ENCODE measurements around the gene ITPR1. TPM values are rescaled to one million over a fixed set of nuclear protein-coding genes. Genes with fewer than 3 reads are reported as not detected.

Gene ITPR1
- total RNA-seq, 4 donors from 2014 or later: 56.1 to 71.2 (median 61.9) TPM

DNA sequence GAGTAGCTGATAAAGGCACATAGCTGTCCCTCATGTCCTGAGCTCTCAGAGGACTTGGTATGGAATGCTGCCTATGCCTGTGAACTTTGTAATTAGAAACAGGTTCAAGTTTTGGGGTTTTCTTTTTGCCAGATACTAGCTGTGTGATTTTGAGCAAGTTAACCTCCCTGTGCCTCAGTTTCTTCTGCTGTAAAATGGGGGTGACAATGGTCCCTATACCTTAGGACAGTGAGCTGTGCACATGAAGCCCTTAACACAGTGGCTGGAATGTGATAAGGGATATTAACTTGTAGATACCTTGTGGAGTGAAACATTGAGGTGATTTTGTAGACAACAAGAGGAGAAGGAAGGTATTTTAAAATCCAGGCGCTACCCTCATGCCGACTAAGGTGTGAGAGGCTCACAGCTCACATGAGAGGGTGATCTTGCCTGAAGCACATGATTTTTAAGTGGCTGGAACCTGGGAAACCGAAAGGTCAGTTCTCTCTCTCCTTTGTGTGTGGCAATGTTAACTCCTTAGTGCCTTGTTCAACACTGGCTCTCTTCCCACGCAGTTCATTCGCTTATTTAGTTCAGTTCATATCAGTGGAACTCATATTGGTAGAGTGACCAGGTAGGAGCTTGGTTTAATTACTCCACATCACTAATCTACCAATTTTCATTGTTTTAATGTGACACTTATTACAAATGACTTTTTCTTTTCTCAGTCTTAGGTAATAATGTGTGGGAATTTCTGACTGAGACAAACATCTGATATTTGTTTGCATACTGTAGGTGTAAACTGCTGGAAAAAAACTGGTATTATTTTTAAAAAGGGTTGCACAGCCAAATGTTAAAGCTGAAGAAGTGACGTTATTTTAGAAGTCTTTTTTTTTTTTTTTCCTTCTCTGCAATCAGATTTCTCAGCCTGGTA is 236.2 kb downstream of the ITPR1 start:
- Histone ChIP-seq H3K9me3 (no peaks in the 10 kb centered on the region), H3K4me1 (peaks cover 0 to 41% (median 3%) of the 10 kb centered on the region in 4 donors), H3K27ac (no peak overlapping the region), H3K36me3 (no peaks in the 10 kb centered on the region), H3K4me3 (no peak overlapping the region), H3K27me3 (no peaks in the 10 kb centered on the region)
- no peak for DNase-seq (ENCODE audit: low spot score in 2 of 2)
- TF ChIP-seq POLR2A (IDR thresholded peaks at IDR 0.05) (no peak), EP300 (IDR thresholded peaks at IDR 0.05) (no peak)
- TF ChIP-seq, protein P1, sequence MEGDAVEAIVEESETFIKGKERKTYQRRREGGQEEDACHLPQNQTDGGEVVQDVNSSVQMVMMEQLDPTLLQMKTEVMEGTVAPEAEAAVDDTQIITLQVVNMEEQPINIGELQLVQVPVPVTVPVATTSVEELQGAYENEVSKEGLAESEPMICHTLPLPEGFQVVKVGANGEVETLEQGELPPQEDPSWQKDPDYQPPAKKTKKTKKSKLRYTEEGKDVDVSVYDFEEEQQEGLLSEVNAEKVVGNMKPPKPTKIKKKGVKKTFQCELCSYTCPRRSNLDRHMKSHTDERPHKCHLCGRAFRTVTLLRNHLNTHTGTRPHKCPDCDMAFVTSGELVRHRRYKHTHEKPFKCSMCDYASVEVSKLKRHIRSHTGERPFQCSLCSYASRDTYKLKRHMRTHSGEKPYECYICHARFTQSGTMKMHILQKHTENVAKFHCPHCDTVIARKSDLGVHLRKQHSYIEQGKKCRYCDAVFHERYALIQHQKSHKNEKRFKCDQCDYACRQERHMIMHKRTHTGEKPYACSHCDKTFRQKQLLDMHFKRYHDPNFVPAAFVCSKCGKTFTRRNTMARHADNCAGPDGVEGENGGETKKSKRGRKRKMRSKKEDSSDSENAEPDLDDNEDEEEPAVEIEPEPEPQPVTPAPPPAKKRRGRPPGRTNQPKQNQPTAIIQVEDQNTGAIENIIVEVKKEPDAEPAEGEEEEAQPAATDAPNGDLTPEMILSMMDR (IDR thresholded peaks at IDR 0.05): no peak
- WGBS, 2 donors: 76 to 86% methylated on average over 6 of the region's 6 CpGs

DNA sequence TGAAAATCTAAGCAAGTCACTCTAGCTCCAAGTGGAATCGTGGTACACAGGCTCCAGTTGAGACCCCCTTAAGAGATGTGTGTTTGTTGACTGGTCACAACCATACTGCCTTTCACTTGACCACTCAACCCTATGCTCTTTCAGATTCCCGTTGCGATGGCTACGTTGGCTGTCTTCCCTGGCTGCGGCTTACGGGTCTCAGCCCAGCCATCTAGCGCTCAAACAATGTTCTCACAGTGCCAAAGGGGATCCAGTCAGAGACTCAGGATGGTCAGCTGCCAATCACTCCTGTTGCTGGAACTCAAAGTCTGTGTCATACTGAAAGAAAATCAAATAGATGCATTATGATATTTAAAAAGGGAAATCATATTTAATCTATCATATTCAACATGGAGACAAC is 237.6 kb downstream of the ITPR1 start:
- TF ChIP-seq EP300 (IDR thresholded peaks at IDR 0.05) (peak in 1 of 2 donors; percentile 14), POLR2A (IDR thresholded peaks at IDR 0.05) (no peak)
- WGBS, 2 donors: 48 to 60% methylated on average over 7 of the region's 7 CpGs
- no peaks in the 10 kb centered on the region for H3K27me3 ChIP-seq

DNA sequence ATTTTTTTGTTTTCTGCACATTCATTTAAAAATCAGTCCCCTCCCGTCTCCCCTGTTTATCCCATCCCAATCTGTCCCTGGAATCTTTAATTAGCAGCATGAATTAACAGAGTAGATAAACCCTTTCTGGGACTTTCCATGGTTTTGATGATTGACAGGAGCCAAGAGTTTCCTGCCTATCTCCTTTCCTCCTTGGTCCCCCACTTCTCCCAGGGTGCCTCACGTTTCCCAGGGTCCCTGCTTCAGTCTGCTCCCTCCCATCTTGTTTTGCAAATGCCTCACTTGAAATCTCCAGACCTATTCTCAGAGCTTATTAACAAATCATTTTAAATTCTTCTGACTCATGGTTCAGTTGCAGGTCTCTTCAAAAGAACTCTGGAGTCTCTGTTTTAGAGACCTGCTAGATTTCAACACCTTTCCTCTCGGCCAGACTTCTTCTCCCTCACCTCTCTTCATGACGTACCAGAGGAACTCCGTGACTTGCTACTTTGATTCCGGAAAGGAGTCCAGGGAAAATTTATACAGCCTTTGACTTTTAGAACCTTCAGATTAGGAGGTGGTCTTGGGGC is 238.5 kb downstream of the ITPR1 start:
- peaks cover 0 to 38% (median 4%) of the 10 kb centered on the region in 4 donors for H3K4me1 ChIP-seq
- WGBS, 2 donors: 74 to 78% methylated on average over 6 of the region's 6 CpGs
- no peak for DNase-seq (ENCODE audit: low spot score in 2 of 2)
- no peak overlapping the region for H3K4me3 ChIP-seq
- no peaks in the 10 kb centered on the region for H3K9me3 ChIP-seq
- no peaks in the 10 kb centered on the region for H3K27me3 ChIP-seq
- H3K27ac ChIP-seq: peak overlapping the region in 3 of 4 donors; percentile 21 to 53 (median 26)
- TF ChIP-seq, protein P1 (IDR thresholded peaks at IDR 0.05): no peak
- TF ChIP-seq POLR2A (IDR thresholded peaks at IDR 0.05): no peak
- no peak for TF ChIP-seq EP300 (IDR thresholded peaks at IDR 0.05)
- no peaks in the 10 kb centered on the region for H3K36me3 ChIP-seq

More for the DNA sequence above, 237.6 kb downstream of the ITPR1 start:
- no peak for DNase-seq (ENCODE audit: low spot score in 2 of 2)
- Histone ChIP-seq H3K27ac (peak overlapping the region in 3 of 4 donors; percentile 21 to 53 (median 31)), H3K36me3 (no peaks in the 10 kb centered on the region), H3K4me3 (no peak overlapping the region), H3K9me3 (no peaks in the 10 kb centered on the region), H3K4me1 (peaks cover 0 to 38% (median 4%) of the 10 kb centered on the region in 4 donors)

DNA sequence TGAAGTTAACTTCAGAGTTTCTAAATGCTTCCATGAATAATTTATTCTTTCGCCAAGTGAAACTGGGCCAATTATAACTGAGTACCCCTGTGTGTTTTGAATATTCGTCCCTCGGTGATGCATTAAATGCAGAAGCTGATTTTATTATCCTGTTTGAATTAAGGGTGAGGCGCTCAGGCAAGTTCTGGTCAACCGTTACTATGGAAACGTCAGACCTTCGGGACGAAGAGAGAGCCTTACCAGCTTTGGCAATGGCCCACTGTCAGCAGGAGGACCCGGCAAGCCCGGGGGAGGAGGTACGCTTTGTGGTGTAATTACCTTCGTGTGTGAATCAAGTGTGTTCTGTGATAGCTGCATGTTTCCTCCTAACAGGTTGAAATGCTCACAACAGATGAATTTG is 239.8 kb downstream of the ITPR1 start:
- Histone ChIP-seq H3K27me3 (no peaks in the 10 kb centered on the region), H3K27ac (peak overlapping the region in 2 of 4 donors; percentile 20 to 21), H3K4me1 (peaks cover 0 to 38% (median 4%) of the 10 kb centered on the region in 4 donors), H3K36me3 (no peaks in the 10 kb centered on the region), H3K9me3 (no peaks in the 10 kb centered on the region), H3K4me3 (no peak overlapping the region)
- DNase-seq (ENCODE audit: low spot score in 2 of 2): no peak
- 48 to 56% methylated on average over 12 of the region's 12 CpGs for WGBS, 2 donors
- TF ChIP-seq, protein P1 (IDR thresholded peaks at IDR 0.05): no peak
- TF ChIP-seq POLR2A (IDR thresholded peaks at IDR 0.05): no peak

DNA sequence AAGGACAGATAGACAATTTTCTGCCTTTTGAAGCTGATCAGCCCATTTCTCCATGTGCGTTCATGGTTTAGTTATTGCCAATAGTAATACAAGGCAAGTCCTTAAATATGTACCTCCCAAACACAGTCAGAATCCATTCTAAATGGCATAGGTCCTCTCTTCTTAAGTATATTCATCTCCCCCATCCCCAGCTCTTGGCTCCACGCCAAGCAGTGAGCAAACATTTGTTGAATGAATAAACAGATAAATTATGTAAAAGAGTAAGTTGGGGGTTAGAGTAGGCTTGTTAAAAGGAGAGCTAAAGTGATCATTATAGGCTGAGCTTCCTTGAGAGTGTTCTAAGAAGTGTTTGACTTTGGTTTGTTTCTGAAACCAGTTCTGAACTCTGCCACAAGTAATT is 241.3 kb downstream of the ITPR1 start:
- Histone ChIP-seq H3K4me3 (no peak overlapping the region), H3K27me3 (no peaks in the 10 kb centered on the region), H3K9me3 (no peaks in the 10 kb centered on the region), H3K4me1 (peaks cover 0 to 38% (median 4%) of the 10 kb centered on the region in 4 donors), H3K27ac (no peak overlapping the region), H3K36me3 (no peaks in the 10 kb centered on the region)
- DNase-seq (ENCODE audit: low spot score in 2 of 2): no peak
- WGBS, 2 donors: 83 to 86% methylated on average over 2 of the region's 2 CpGs
- TF ChIP-seq EP300 (IDR thresholded peaks at IDR 0.05) (no peak), POLR2A (IDR thresholded peaks at IDR 0.05) (no peak)
- TF ChIP-seq, protein P1 (IDR thresholded peaks at IDR 0.05): no peak
